Nephron (organoid): Measurements from ENCODE around the gene FAAP100.

Experiments
- H3K27ac Mint-ChIP-seq, 3 experiments: 2 replicates each; pipeline ENCODE4 v1.8.0; 2020; ENCODE audit warnings: mixed read lengths in 3 of 3, mild to moderate bottlenecking in 2 of 3, moderate library complexity in 1 of 3
- H3K27me3 Mint-ChIP-seq: 2 replicates; pipeline ENCODE4 v1.8.0; 2021; ENCODE audit warnings: low read depth, mild to moderate bottlenecking, moderate library complexity, mixed read lengths
- H3K36me3 Mint-ChIP-seq: 2 replicates; pipeline ENCODE4 v1.8.0; 2020; ENCODE audit warnings: low read depth, mixed read lengths
- H3K4me1 Mint-ChIP-seq: 2 replicates; pipeline ENCODE4 v1.8.0; 2020; ENCODE audit warnings: mixed read lengths
- H3K4me3 Mint-ChIP-seq, 3 experiments: 2 replicates each; pipeline ENCODE4 v1.8.0; 2020; ENCODE audit warnings: mild to moderate bottlenecking in 3 of 3, mixed read lengths in 3 of 3, moderate library complexity in 2 of 3
- H3K9me3 Mint-ChIP-seq: 2 replicates; pipeline ENCODE4 v1.8.0; 2020; ENCODE audit warnings: mixed read lengths
- TF ChIP-seq, protein P1 (sequence below), 3 experiments: fragments of 200-600 bp; sonication (generic); IDR thresholded peaks; one replicate each; pipeline ENCODE4 v1.5.0; 2021; ENCODE audit warnings: antibody characterized with exemption in 3 of 3; ENCODE audit not compliant: unreplicated experiment in 3 of 3

The FAAP100 gene

DNA sequence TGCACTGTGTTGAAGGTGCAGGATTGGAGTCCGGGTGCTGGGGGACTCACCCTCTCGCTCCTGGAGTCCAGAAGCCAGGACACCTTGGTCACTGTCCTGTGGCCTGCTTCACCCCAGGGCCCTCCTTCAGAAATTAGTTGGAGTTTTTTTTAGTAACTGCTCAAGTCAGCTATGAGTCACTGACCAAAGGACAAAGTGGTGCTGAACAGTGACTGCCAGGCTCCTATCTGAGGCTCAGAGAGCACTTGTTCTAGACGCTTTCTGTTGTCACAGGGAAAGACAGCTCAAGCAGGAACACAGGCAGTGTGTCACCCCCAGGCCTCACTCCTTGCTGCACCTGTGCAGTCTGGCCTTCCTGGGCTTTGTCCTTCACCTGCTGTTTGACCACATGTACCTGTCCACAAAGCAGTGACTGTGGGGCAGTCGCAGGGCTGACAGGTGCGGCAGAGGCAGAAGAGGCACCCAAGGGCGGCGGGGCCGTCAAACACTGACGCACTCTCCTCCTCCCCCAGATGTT, 4.1 kb upstream of the FAAP100 start:
- peaks cover 6% of the 10 kb centered on the region for H3K27me3 Mint-ChIP-seq
- no peak overlapping the region for H3K27ac Mint-ChIP-seq
- TF ChIP-seq, protein P1, sequence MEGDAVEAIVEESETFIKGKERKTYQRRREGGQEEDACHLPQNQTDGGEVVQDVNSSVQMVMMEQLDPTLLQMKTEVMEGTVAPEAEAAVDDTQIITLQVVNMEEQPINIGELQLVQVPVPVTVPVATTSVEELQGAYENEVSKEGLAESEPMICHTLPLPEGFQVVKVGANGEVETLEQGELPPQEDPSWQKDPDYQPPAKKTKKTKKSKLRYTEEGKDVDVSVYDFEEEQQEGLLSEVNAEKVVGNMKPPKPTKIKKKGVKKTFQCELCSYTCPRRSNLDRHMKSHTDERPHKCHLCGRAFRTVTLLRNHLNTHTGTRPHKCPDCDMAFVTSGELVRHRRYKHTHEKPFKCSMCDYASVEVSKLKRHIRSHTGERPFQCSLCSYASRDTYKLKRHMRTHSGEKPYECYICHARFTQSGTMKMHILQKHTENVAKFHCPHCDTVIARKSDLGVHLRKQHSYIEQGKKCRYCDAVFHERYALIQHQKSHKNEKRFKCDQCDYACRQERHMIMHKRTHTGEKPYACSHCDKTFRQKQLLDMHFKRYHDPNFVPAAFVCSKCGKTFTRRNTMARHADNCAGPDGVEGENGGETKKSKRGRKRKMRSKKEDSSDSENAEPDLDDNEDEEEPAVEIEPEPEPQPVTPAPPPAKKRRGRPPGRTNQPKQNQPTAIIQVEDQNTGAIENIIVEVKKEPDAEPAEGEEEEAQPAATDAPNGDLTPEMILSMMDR (IDR thresholded peaks at IDR 0.05; ENCODE audit: unreplicated experiment in 3 of 3) = no peak
- peaks cover 26% of the 10 kb centered on the region for H3K36me3 Mint-ChIP-seq
- no peaks in the 10 kb centered on the region for H3K9me3 Mint-ChIP-seq
- H3K4me3 Mint-ChIP-seq = no peak overlapping the region
- peaks cover 19% of the 10 kb centered on the region for H3K4me1 Mint-ChIP-seq

- Mint-ChIP-seq H3K27ac (peak overlapping the region; percentile 81 to 90 (median 87)), H3K36me3 (peaks cover 24% of the 10 kb centered on the region), H3K27me3 (peaks cover 6% of the 10 kb centered on the region), H3K4me1 (peaks cover 22% of the 10 kb centered on the region), H3K4me3 (peak overlapping the region; percentile 87 to 89 (median 89)), H3K9me3 (no peaks in the 10 kb centered on the region)
- TF ChIP-seq, protein P1 (IDR thresholded peaks at IDR 0.05; ENCODE audit: unreplicated experiment in 3 of 3) = no peak
These were observed 1.5 kb upstream of the FAAP100 start for GRCh38 chr17:81553616-81554181.

- H3K36me3 Mint-ChIP-seq = peaks cover 21% of the 10 kb centered on the region
- no peaks in the 10 kb centered on the region for H3K9me3 Mint-ChIP-seq
- TF ChIP-seq, protein P1 (IDR thresholded peaks at IDR 0.05; ENCODE audit: unreplicated experiment in 3 of 3) = no peak
- peak overlapping the region; percentile 81 to 90 (median 87) for H3K27ac Mint-ChIP-seq
- peak overlapping the region; percentile 87 to 89 (median 89) for H3K4me3 Mint-ChIP-seq
- H3K4me1 Mint-ChIP-seq = peaks cover 22% of the 10 kb centered on the region
- H3K27me3 Mint-ChIP-seq = peaks cover 6% of the 10 kb centered on the region
These were observed 964 bp upstream of the FAAP100 start for GRCh38 chr17:81553018-81553615.

- Mint-ChIP-seq H3K36me3 (peaks cover 15% of the 10 kb centered on the region), H3K27me3 (peaks cover 6% of the 10 kb centered on the region), H3K27ac (peak overlapping the region; percentile 33 to 53 (median 37)), H3K9me3 (no peaks in the 10 kb centered on the region), H3K4me3 (peak overlapping the region; percentile 89 to 91 (median 91)), H3K4me1 (peaks cover 22% of the 10 kb centered on the region)
- TF ChIP-seq, protein P1 (IDR thresholded peaks at IDR 0.05; ENCODE audit: unreplicated experiment in 3 of 3) = no peak
These were observed 502 bp downstream of the FAAP100 start for GRCh38 chr17:81551458-81552243.

GRCh38 chr17:81550830-81551457, 1.2 kb downstream of the FAAP100 start:
- Mint-ChIP-seq H3K27me3 (peaks cover 6% of the 10 kb centered on the region), H3K4me1 (peaks cover 22% of the 10 kb centered on the region), H3K9me3 (no peaks in the 10 kb centered on the region), H3K36me3 (peaks cover 15% of the 10 kb centered on the region), H3K27ac (peak overlapping the region; percentile 33 to 53 (median 37)), H3K4me3 (peak overlapping the region; percentile 89 to 91 (median 91))
- TF ChIP-seq, protein P1 (IDR thresholded peaks at IDR 0.05; ENCODE audit: unreplicated experiment in 3 of 3) = no peak
